HG03108 (cell line): ENCODE data around the gene CYP19A1.

Experiments
- ATAC-seq: cut with Tn5 transposase; IDR thresholded peaks from one replicate; pipeline ENCODE4 v1.9.1; 2021; ENCODE audit warnings: moderate library complexity; ENCODE audit not compliant: unreplicated experiment

CYP19A1 gene

DNA sequence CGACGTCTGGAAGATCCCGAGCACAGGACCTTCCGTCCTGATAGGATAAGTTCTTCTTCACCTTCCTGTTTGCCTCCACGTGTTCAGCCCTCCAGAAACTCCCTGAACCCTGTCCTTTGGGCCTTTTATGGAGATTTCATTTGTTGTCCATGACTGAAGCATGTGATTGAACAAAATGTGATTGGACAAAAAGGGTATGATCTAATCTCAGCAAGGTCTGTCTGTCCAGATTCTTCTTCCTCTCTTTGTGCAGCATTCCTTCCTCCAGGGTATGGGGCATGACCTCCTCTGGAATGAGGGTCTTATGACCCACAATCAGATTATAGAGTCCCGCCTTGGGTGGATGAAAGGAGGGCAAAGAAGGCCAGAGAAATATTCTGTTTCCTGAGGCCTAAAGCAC, at the start of gene CYP19A1:
Gene CYP19A1, minus strand, starts transcription at position 101 of the 400 bp plus-strand sequence. CDS start 95,684 bp downstream, outside the sequence.
- no peak for ATAC-seq

DNA sequence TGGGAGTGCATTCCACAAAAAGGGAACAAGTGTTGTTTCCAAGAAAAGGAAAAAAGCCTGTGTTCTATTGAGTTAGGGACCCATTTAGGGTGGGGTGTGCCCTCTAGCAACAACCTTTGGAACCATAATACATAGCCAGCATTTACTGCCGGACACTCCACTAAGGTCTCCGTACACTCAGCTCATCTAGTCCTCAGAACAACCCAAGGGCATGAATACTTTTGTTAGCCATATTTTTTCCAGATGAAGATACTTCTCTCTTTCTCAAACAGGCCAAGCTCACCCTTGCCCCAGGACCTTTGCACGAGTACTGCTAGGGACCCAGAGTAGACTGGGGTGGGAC, 49.3 kb upstream of the CYP19A1 start:
- no peak for ATAC-seq

DNA sequence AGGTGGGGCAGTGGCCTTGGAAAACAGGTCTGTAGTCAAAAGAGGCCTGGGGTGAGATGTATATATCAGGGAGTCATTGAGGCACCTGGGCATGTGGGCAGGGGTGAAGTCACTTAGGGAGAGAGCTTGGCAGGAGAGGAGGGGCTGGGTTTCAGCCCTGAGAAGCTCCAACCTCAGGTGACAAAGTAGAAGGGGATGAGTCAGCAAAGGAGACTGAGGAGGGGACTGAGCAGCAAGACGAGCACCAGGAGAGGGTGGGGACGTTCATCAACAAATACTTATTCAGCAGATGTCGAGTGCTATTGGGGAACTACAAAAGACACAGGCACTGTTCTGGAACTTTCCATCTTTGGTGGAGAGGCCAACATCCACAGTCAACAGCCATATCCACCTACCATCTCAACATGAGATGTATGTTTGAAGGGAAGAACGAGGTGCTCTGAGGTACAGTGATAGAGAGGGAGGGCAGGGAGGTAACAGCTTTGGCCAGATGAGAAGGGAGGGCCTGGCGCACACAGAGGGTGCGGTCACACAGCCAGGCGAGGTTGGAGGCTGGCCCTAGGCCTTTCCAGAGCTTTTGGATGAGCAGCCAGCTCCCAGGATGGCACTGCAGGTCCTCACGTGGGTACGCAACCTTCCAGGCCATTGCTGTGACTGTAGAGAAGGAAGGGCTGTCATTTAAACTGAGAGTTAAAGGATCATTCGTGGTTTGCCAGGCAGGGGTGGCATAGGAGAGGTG, 48.7 kb upstream of the CYP19A1 start:
- no peak for ATAC-seq

DNA sequence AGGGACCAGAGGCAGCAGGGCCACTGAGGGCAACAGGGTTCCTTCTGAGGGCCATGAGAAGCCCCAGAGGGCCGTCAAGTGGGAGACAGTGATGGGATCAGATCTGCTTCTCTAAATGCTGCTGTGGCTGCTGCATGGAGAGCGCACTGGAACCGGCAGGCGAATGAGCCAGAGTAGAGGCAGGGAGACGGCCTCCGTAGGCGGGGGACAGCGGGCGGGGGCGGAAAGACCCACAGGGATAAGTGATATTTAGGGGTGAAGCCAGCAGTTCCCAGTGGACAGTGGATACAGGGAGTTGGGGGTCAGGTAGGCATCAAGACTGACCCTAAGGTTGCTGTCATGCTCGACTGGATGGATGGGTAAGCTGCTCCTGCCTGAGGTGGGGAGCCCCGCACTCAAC, 48.1 kb upstream of the CYP19A1 start:
- no peak for ATAC-seq

- no peak for ATAC-seq
Measured at GRCh38 chr15:51386029-51386428, 47.6 kb upstream of the CYP19A1 start.

DNA sequence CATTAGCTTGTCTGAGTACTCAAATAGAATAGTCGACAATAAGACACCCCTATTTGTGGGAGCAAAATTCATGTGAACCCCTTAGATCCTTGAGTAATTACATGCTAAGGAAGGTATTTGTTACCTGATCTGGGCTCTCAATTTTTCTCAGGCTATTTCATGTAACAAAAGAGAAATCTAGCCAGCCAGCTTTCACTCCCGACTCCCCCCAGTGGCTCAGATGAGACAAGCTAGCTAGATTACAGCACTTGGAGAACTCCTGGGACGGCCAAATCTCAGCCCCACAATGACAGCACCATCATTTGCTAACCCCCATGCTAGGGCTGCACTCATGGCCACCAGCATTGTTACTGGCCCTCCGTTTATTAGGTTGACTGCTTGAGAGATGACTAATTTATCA, 44.4 kb upstream of the CYP19A1 start:
- no peak for ATAC-seq

GRCh38 chr15:51380999-51381806, 42.8 kb upstream of the CYP19A1 start:
- peak; percentile 62 for ATAC-seq

DNA sequence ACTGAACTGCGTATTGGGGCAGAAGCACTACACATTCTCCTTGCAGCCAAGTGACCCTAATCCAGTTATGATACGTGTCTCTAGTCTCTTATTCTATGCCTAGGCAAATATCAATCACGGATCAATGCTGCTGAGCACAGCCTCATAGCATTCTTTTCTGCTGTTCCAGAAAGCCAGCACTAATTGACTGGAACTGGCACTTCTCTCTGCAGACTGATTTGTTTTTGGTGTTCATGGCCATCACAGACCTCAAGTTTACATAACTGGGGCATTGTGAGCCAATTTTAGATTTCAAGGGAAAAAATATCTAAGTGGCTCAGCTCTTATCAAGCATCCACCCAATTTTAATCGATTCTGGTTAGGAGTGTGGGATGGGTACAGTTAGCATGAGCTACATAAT, 41.0 kb upstream of the CYP19A1 start:
- no peak for ATAC-seq

DNA sequence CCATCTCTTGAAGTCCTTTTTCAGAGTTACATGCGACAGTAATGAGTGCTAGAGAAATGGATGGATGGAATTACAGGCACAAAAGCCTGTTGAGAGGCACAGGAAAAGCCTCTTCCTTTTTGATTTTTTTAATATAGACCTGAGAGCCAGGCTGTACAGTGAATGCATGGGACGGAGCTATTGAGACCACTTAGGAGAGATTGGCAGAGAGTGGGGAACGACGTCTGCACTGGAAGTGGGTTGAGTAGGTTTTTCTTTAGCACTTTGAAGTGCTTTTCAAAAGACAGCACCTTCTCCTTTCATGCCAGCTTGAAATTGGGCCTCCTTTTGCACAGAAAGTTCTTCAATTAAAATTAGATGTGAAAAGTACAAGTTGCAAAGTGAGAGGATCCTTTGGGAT, 40.0 kb upstream of the CYP19A1 start:
- no peak for ATAC-seq

GRCh38 chr15:51377038-51377786, 38.8 kb upstream of the CYP19A1 start:
- no peak for ATAC-seq

DNA sequence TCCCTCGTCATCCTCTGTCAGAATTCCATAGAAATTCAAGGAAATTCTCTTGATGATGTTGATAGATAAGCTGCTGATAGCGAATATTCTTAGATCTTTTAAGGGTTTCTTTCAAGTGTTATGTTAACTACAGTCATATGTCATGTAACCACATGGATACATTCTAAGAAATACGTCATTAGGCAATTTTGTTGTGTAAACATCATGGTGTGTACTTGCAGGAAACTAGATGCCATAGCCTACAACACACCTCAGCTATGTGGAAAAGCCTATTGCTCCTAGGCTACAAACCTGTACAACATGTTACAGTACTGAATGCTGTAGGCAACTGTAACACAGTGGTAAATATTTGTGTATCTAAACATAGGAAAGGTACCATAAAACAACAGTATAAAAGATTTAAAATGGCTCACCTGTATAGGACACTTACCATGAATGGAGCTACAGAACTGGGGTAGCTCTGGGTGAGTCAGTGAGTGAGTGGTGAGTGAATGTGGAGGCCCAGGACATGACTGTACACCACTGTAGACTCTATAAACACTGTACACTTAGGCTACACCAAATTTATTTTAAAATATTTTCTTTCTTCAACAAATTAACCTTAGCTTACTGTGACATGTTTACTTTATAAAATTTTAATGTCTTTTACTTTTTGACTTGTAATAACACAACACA, 37.7 kb upstream of the CYP19A1 start:
- no peak for ATAC-seq

GRCh38 chr15:51374131-51374530, 35.7 kb upstream of the CYP19A1 start:
- ATAC-seq, result no peak

DNA sequence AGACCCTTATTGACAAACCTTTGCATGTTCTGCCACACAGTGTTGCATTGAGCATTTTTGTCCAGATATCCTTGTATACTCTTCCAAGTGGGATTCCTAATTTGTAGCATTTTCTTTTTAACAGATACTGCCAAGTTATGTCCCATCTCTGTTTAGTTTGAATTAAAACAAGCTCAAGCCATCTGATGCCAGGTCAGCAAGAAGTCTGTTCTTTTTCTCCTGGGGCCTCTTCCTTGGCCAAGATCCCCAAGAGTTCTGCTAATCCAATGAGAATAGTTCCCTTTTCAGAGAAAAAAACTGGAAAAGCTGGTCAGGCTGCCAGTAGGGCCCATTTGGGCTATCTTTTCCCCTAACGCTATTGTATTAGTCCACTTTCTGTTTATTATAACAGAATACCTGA, 32.9 kb upstream of the CYP19A1 start:
- no peak for ATAC-seq

DNA sequence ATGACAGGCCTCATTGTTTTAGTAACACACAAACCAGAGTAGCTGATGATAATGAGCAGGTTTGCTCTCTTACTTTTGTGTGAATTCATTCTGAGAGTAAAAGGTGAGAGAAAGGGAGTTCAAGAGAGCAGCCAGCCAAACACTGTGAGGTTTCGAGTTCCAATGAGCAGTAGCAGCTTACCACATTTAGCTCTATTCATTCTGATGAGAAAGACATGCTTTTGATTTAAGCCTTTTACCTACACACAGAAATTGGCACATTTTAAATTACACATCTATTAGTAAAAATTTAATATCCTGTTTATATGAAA, 31.0 kb upstream of the CYP19A1 start:
- no peak for ATAC-seq

DNA sequence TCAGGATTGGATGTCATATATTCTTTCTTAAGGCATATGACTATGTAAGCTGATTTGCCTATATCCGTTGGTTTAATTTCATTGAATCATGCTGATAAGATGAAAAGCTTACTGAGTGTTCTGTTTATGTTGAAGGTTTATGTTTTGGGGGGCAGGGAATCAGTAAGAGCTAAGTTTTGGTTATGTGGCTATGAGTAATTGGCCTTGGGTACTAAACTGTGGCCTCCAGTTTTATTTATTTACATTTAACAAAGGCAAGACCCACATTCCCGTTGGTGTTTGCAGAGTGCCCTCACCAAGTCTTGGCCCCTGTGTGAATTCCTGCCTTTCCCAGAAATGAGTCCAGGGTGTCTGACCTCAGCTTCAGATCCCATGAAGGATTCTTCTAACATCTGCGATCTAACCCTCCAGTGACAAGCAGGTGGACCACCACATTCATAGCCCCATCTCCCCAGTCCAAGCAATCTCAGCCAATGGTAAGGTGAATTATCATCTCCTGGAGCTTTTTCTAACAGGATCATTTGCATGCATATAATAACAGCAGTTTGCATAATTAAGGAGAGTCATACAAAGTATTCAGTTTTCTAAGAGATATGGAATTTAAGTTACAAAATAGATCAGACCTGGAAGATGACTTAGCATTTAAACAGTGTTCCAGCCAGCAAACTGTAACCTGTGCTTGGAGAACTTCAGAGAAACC, 30.5 kb upstream of the CYP19A1 start:
- no peak for ATAC-seq

DNA sequence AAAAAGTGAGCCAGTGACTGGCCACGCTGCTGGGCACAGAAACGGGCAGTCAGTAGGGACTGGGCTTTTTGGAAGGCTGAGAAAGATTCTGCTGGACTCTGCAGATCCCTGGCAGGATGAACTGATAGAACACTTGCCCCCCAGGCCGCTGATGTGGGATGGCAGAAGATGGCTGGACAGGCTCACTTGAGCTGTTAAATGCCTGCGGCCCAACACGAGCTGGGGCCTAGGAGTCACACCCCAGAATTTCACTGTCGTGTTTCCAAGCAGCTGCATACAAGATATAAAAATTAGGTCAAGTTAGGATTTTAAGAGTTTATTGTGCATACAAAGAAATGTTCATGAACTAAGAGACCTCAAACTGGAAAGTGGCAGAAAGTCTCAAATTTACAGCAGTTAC, 29.9 kb upstream of the CYP19A1 start:
- no peak for ATAC-seq

DNA sequence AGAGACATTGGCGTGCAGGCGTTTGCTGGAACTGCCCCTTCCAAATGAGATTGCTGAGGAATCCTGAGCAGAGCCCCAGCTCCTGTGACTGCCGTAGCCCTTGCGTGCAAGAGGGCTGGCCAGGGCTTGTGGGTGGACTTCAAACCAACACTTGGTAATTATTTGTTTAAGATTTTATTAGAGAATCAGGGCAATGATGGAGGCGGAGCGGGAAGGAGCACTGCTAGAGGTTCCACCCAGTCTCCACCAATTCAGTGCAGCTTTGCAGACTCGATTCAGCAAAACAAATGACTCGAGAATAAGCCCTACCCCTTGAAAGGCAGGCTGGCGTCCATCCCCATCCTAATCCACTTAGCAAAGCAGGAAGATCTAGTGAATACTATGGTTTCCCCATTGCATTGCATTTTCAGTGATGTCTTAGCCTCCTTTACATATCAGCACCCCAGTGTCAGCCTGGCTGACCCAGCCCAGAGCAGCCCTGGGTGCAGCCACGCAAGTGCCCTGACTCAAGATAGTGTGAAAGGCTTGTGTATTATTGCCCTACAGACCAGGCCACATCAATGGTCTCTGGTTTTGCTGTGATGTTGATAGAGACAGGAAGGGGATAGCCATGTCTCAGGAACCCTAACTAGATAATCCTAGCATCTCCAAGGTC, 29.1 kb upstream of the CYP19A1 start:
- ATAC-seq, result no peak

- no peak for ATAC-seq
Measured at GRCh38 chr15:51366920-51367319, 28.5 kb upstream of the CYP19A1 start.

DNA sequence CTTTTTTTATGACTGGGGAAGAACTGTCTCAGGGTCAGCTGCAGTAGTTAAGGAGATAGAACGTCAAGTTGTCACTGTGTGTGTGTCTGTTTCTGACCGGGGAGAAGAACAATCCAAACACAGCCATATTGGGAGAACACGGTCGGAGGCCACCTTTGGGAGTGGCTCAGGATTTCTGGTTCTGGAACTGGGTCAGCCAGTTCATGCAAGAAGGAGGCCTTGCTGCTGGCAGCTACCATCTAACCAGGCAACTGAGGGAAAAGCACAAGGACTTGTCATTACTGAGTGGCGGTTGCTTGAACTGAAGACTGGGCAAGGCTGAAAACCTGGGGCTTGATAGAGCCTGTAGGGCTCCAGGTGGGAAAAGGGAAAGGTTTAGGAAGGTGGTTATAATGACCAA, 27.7 kb upstream of the CYP19A1 start:
- no peak for ATAC-seq

- ATAC-seq, result no peak
Measured at GRCh38 chr15:51365417-51365816, 27.0 kb upstream of the CYP19A1 start.
